OCI-LY3 (cell line): ENCODE data around the gene PSENEN.

ENCODE experiments used
- H2AFZ ChIP-seq: fragments of 200-600, 300-600 bp; shearing (Covaris generic); 2 replicates; pipeline ENCODE4 v1.6.0; 2014; ENCODE audit warnings: antibody characterized with exemption, low read depth, low read length
- H3K27ac ChIP-seq: fragments of 200-600, 300-600 bp; sonication (generic); 2 replicates; pipeline ENCODE4 v1.5.1; 2014; ENCODE audit warnings: mild to moderate bottlenecking, low read length, moderate library complexity, mixed read lengths
- H3K27me3 ChIP-seq: fragments of 200-600, 300-600 bp; sonication (generic); 2 replicates; pipeline ENCODE4 v1.6.1; 2014; ENCODE audit warnings: low read depth, low read length, mixed read lengths
- H3K36me3 ChIP-seq: fragments of 200-600, 300-600 bp; sonication (generic); replicated peaks from 2 replicates; pipeline ENCODE3; 2014; ENCODE audit warnings: low read depth, low read length, mixed read lengths
- H3K4me1 ChIP-seq: fragments of 300-600, 200-600 bp; sonication (generic); 2 replicates; pipeline ENCODE4 v1.6.1; 2014; ENCODE audit warnings: low read length, mixed read lengths
- H3K4me2 ChIP-seq: fragments of 200-600, 300-600 bp; sonication (generic); 2 replicates; pipeline ENCODE4 v1.6.1; 2014; ENCODE audit warnings: low read length, mixed read lengths
- H3K4me3 ChIP-seq: fragments of 300-600, 200-600 bp; sonication (generic); 2 replicates; pipeline ENCODE4 v1.5.1; 2014; ENCODE audit warnings: antibody characterized with exemption, mild to moderate bottlenecking, low read length, moderate library complexity
- H3K79me2 ChIP-seq: fragments of 300-600, 200-600 bp; shearing (Covaris generic); 2 replicates; pipeline ENCODE4 v1.6.1; 2014; ENCODE audit warnings: mild to moderate bottlenecking, low read length, mixed read lengths
- H3K9ac ChIP-seq: fragments of 300-600, 200-600 bp; shearing (Covaris generic); 2 replicates; pipeline ENCODE4 v1.6.0; 2014; ENCODE audit warnings: mild to moderate bottlenecking, low read length, moderate library complexity
- H3K9me3 ChIP-seq: fragments of 200-600, 300-600 bp; shearing (Covaris generic); 2 replicates; pipeline ENCODE4 v1.6.1; 2014; ENCODE audit warnings: low read length, mixed read lengths; ENCODE audit not compliant: insufficient read depth
- H4K20me1 ChIP-seq: fragments of 200-600, 300-600 bp; sonication (generic); 2 replicates; pipeline ENCODE4 v1.6.1; 2016; ENCODE audit warnings: low read length, mixed read lengths; ENCODE audit not compliant: insufficient read depth
- EZH2phosphoT487 ChIP-seq: fragments of 200-600 bp; shearing (Covaris generic); IDR thresholded peaks from 2 replicates; pipeline ENCODE4 v1.6.1; 2018; ENCODE audit warnings: antibody characterized with exemption, mixed run types, low read depth
- TF ChIP-seq, protein P1 (sequence below): fragments of 200-600, 300-600 bp; sonication (generic); IDR thresholded peaks from 2 replicates; pipeline ENCODE4 v1.5.1; 2014; ENCODE audit warnings: antibody characterized with exemption, low read length, low read depth

PSENEN gene

GRCh38 chr19:35744430-35745327, 772 bp upstream of the PSENEN start:
- H3K4me1 ChIP-seq: peaks cover 46% of the 10 kb centered on the region
- H3K9me3 ChIP-seq: no peaks in the 10 kb centered on the region
- peak overlapping the region; percentile 95 for H3K9ac ChIP-seq
- TF ChIP-seq EZH2phosphoT487: no peak
- TF ChIP-seq, protein P1, sequence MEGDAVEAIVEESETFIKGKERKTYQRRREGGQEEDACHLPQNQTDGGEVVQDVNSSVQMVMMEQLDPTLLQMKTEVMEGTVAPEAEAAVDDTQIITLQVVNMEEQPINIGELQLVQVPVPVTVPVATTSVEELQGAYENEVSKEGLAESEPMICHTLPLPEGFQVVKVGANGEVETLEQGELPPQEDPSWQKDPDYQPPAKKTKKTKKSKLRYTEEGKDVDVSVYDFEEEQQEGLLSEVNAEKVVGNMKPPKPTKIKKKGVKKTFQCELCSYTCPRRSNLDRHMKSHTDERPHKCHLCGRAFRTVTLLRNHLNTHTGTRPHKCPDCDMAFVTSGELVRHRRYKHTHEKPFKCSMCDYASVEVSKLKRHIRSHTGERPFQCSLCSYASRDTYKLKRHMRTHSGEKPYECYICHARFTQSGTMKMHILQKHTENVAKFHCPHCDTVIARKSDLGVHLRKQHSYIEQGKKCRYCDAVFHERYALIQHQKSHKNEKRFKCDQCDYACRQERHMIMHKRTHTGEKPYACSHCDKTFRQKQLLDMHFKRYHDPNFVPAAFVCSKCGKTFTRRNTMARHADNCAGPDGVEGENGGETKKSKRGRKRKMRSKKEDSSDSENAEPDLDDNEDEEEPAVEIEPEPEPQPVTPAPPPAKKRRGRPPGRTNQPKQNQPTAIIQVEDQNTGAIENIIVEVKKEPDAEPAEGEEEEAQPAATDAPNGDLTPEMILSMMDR: peak; percentile 42
- H3K4me2 ChIP-seq: peak overlapping the region; percentile 80
- H2AFZ ChIP-seq: 0 out of 2 replicates have a peak overlapping the region, but pooled peaks have one; percentile 16
- H3K4me3 ChIP-seq: peak overlapping the region; percentile 89
- H3K27ac ChIP-seq: peak overlapping the region; percentile 89
- no peaks in the 10 kb centered on the region for H3K36me3 ChIP-seq
- H3K27me3 ChIP-seq: no peaks in the 10 kb centered on the region
- 0 out of 2 replicates have a peak, but pooled peaks cover 4% of the 10 kb centered on the region for H4K20me1 ChIP-seq
- H3K79me2 ChIP-seq: peaks cover 15% of the 10 kb centered on the region

GRCh38 chr19:35746087-35746462, 624 bp downstream of the PSENEN start:
- Histone ChIP-seq H3K27ac (peak overlapping the region; percentile 52), H3K4me1 (peaks cover 41% of the 10 kb centered on the region)

GRCh38 chr19:35746531-35746930, 1.1 kb downstream of the PSENEN start:
- no peak for TF ChIP-seq EZH2phosphoT487
- TF ChIP-seq, protein P1: no peak
- Histone ChIP-seq H4K20me1 (no peaks in the 10 kb centered on the region), H3K27ac (no peak overlapping the region), H2AFZ (no peak overlapping the region), H3K4me3 (peak overlapping the region; percentile 89), H3K79me2 (peaks cover 14% of the 10 kb centered on the region), H3K36me3 (no peaks in the 10 kb centered on the region), H3K9ac (peak overlapping the region; percentile 89; the same call in 1 of the 2 replicates), H3K4me1 (peaks cover 39% of the 10 kb centered on the region), H3K27me3 (no peaks in the 10 kb centered on the region), H3K4me2 (peak overlapping the region; percentile 97), H3K9me3 (no peaks in the 10 kb centered on the region)

More at GRCh38 chr19:35746087-35746462, 624 bp downstream of the PSENEN start:
- Histone ChIP-seq H3K9ac (peak overlapping the region; percentile 89), H3K27me3 (no peaks in the 10 kb centered on the region), H2AFZ (no peak overlapping the region), H4K20me1 (no peaks in the 10 kb centered on the region), H3K36me3 (no peaks in the 10 kb centered on the region), H3K79me2 (peaks cover 15% of the 10 kb centered on the region), H3K4me3 (peak overlapping the region; percentile 89), H3K9me3 (no peaks in the 10 kb centered on the region), H3K4me2 (peak overlapping the region; percentile 97)
- TF ChIP-seq, protein P1: no peak
- no peak for TF ChIP-seq EZH2phosphoT487

- peak within 1 kb of the TSS; percentile 81 for H3K9ac ChIP-seq
- H3K36me3 ChIP-seq: no peaks in the 10 kb centered on the region
- peak within 1 kb of the TSS; percentile 83 for H3K4me2 ChIP-seq
- peaks cover 23% of the 10 kb centered on the region for H3K4me1 ChIP-seq
- peak within 1 kb of the TSS; percentile 80 for H2AFZ ChIP-seq
- TF ChIP-seq, protein P1: no peak
- no peak for TF ChIP-seq EZH2phosphoT487
- H3K27me3 ChIP-seq: no peaks in the 10 kb centered on the region
- H3K27ac ChIP-seq: peak within 1 kb of the TSS; percentile 22
- peak within 1 kb of the TSS; percentile 92 for H3K4me3 ChIP-seq
- H4K20me1 ChIP-seq: no peaks in the 10 kb centered on the region
- H3K9me3 ChIP-seq: no peaks in the 10 kb centered on the region
- H3K79me2 ChIP-seq: peaks cover 13% of the 10 kb centered on the region
Measured at GRCh38 chr19:35748106-35749020, 2.9 kb downstream of the PSENEN start, which contains the start of gene LIN37. TSS of gene LIN37 (plus strand) at chr19:35748576. CDS start at chr19:35748725, 149 bp downstream.
